ENCODE results near the gene RAPGEF5.
A peak's percentile ranks its signal among the peaks of the same experiment; 100 is the strongest.

The RAPGEF5 gene

GRCh38 chr7:22176791-22177412, 180.1 kb downstream of the RAPGEF5 start:
- FAIRE-seq (no peak), DNase-seq (ENCODE audit: insufficient read length, low spot score) (no peak)
- no peak for TF ChIP-seq POLR2A (IDR thresholded peaks at IDR 0.05; ENCODE audit: low read depth, low read length)

- DNase-seq (ENCODE audit: insufficient read length, low spot score): no peak
- no peak for TF ChIP-seq POLR2A (IDR thresholded peaks at IDR 0.05; ENCODE audit: low read depth, low read length)
- FAIRE-seq: no peak
Observed at GRCh38 chr7:22174574-22174953, 182.4 kb downstream of the RAPGEF5 start.

- no peak for FAIRE-seq
- no peak for TF ChIP-seq POLR2A (IDR thresholded peaks at IDR 0.05; ENCODE audit: low read depth, low read length)
- DNase-seq (ENCODE audit: insufficient read length, low spot score): no peak
Observed at GRCh38 chr7:22173685-22174573, 183.0 kb downstream of the RAPGEF5 start.

- DNase-seq (ENCODE audit: insufficient read length, low spot score) (no peak), FAIRE-seq (no peak)
- no peak for TF ChIP-seq POLR2A (IDR thresholded peaks at IDR 0.05; ENCODE audit: low read depth, low read length)
Observed at GRCh38 chr7:22168129-22168634, 188.8 kb downstream of the RAPGEF5 start.

GRCh38 chr7:22167482-22167881, 189.5 kb downstream of the RAPGEF5 start:
- FAIRE-seq: peak; percentile 53
- TF ChIP-seq POLR2A (IDR thresholded peaks at IDR 0.05; ENCODE audit: low read depth, low read length): no peak
- no peak for DNase-seq (ENCODE audit: insufficient read length, low spot score)

- TF ChIP-seq POLR2A (IDR thresholded peaks at IDR 0.05; ENCODE audit: low read depth, low read length): no peak
- no peak for FAIRE-seq
- no peak for DNase-seq (ENCODE audit: insufficient read length, low spot score)
Observed at GRCh38 chr7:22166928-22167327, 190.0 kb downstream of the RAPGEF5 start.

GRCh38 chr7:22159341-22159740, 197.6 kb downstream of the RAPGEF5 start:
- FAIRE-seq: no peak
- no peak for TF ChIP-seq POLR2A (IDR thresholded peaks at IDR 0.05; ENCODE audit: low read depth, low read length)

GRCh38 chr7:22157552-22157951, 199.4 kb downstream of the RAPGEF5 start:
- FAIRE-seq (no peak), DNase-seq (ENCODE audit: insufficient read length, low spot score) (no peak)
- no peak for TF ChIP-seq POLR2A (IDR thresholded peaks at IDR 0.05; ENCODE audit: low read depth, low read length)

More at GRCh38 chr7:22159341-22159740, 197.6 kb downstream of the RAPGEF5 start:
- DNase-seq (ENCODE audit: insufficient read length, low spot score): no peak

- FAIRE-seq (peak; percentile 99), DNase-seq (ENCODE audit: insufficient read length, low spot score) (peak; percentile 84)
- TF ChIP-seq POLR2A (IDR thresholded peaks at IDR 0.05; ENCODE audit: low read depth, low read length): no peak
Observed at GRCh38 chr7:22156205-22156604, 200.7 kb downstream of the RAPGEF5 start.

- FAIRE-seq (no peak), DNase-seq (ENCODE audit: insufficient read length, low spot score) (no peak)
- TF ChIP-seq POLR2A (IDR thresholded peaks at IDR 0.05; ENCODE audit: low read depth, low read length): no peak
Observed at GRCh38 chr7:22154143-22154529, 202.8 kb downstream of the RAPGEF5 start.

- DNase-seq (ENCODE audit: insufficient read length, low spot score) (no peak), FAIRE-seq (no peak)
Observed at GRCh38 chr7:22153432-22154142, 203.4 kb downstream of the RAPGEF5 start.

GRCh38 chr7:22152690-22153089, 204.3 kb downstream of the RAPGEF5 start:
- TF ChIP-seq POLR2A (IDR thresholded peaks at IDR 0.05; ENCODE audit: low read depth, low read length): no peak
- no peak for FAIRE-seq
- no peak for DNase-seq (ENCODE audit: insufficient read length, low spot score)

More at GRCh38 chr7:22153432-22154142, 203.4 kb downstream of the RAPGEF5 start:
- TF ChIP-seq POLR2A (IDR thresholded peaks at IDR 0.05; ENCODE audit: low read depth, low read length): no peak

GRCh38 chr7:22151901-22152300, 205.1 kb downstream of the RAPGEF5 start:
- DNase-seq (ENCODE audit: insufficient read length, low spot score) (no peak), FAIRE-seq (no peak)
- no peak for TF ChIP-seq POLR2A (IDR thresholded peaks at IDR 0.05; ENCODE audit: low read depth, low read length)

GRCh38 chr7:22150221-22150620, 206.7 kb downstream of the RAPGEF5 start:
- no peak for FAIRE-seq
- no peak for TF ChIP-seq POLR2A (IDR thresholded peaks at IDR 0.05; ENCODE audit: low read depth, low read length)
- DNase-seq (ENCODE audit: insufficient read length, low spot score): no peak
